PC-9 (cell line): ENCODE data around the gene PHF21B. TPM values are rescaled to one million over a fixed set of nuclear protein-coding genes. Genes with fewer than 3 reads are reported as not detected.
A peak's percentile ranks its signal among the peaks of the same experiment; 100 is the strongest.

Experiments used
- BruUV-seq: library from RNA; stranded (reverse); fragments of 400-500 nt; replicated peaks from 2 replicates; lab custom pipeline; 2021; lab: Mats Ljungman, UMichigan
- CTCF ChIA-PET: fragments of 300-600 bp; sonication (Branson Sonifier 250); formaldehyde crosslinking; loops from one replicate; lab custom pipeline; 2022; ENCODE audit warnings: antibody characterized with exemption; lab: Charles Lee
- POLR2A ChIA-PET: fragments of 300-600 bp; sonication (Branson Sonifier 250); formaldehyde crosslinking; loops from one replicate; lab custom pipeline; 2022; ENCODE audit warnings: antibody characterized with exemption; ENCODE audit not compliant: unreplicated experiment; lab: Charles Lee
- DNase-seq, 2 experiments: peaks; one replicate each; pipeline versions ENCODE4 v3.0.0 to v3.0.0-alpha.2; 2015 to 2022; ENCODE audit warnings: mixed read lengths in 1 of 2
- H2AFZ ChIP-seq: fragments of 200-600 bp; sonication (generic); 2 replicates; pipeline ENCODE4 v1.8.1; 2017; ENCODE audit warnings: antibody characterized with exemption
- H3F3A ChIP-seq: fragments of 200-600 bp; sonication (generic); 2 replicates; pipeline ENCODE4 v1.8.1; 2017; ENCODE audit warnings: antibody characterized with exemption, mild to moderate bottlenecking, low read depth; ENCODE audit not compliant: insufficient read depth
- H3K27ac ChIP-seq: fragments of 200-600 bp; sonication (generic); 2 replicates; pipeline ENCODE4 v1.6.1; 2016; ENCODE audit warnings: mixed run types
- H3K27me3 ChIP-seq: fragments of 200-600 bp; sonication (generic); 2 replicates; pipeline ENCODE4 v1.6.1; 2016; ENCODE audit warnings: low read depth, mixed run types; ENCODE audit not compliant: insufficient read depth
- H3K36me3 ChIP-seq: fragments of 200-600 bp; sonication (generic); 2 replicates; pipeline ENCODE4 v1.6.1; 2016; ENCODE audit warnings: low read depth, mixed run types
- H3K4me1 ChIP-seq: fragments of 200-600 bp; sonication (generic); replicated peaks from 2 replicates; pipeline ENCODE4 v1.6.1; 2016; ENCODE audit warnings: mixed run types; ENCODE audit not compliant: insufficient read depth
- H3K4me2 ChIP-seq: fragments of 200-600 bp; sonication (generic); 2 replicates; pipeline ENCODE4 v1.6.1; 2017; ENCODE audit warnings: mixed run types
- H3K4me3 ChIP-seq: fragments of 200-600 bp; sonication (generic); 2 replicates; pipeline ENCODE4 v1.6.1; 2016; ENCODE audit warnings: mixed run types
- H3K79me2 ChIP-seq: fragments of 200-600 bp; sonication (generic); 2 replicates; pipeline ENCODE4 v1.6.1; 2017; ENCODE audit warnings: low read depth, mixed run types
- H3K9me2 ChIP-seq: fragments of 200-600 bp; sonication (generic); 2 replicates; pipeline ENCODE4 v1.8.1; 2017; ENCODE audit warnings: mild to moderate bottlenecking; ENCODE audit not compliant: insufficient read depth
- H3K9me3 ChIP-seq: fragments of 200-600 bp; sonication (generic); 2 replicates; pipeline ENCODE4 v1.8.1; 2016; ENCODE audit warnings: low read depth; ENCODE audit not compliant: insufficient read depth
- H4K20me1 ChIP-seq: fragments of 200-600 bp; sonication (generic); 2 replicates; pipeline ENCODE4 v1.8.1; 2017; ENCODE audit not compliant: insufficient read depth
- EZH2 ChIP-seq: fragments of 200-600 bp; sonication (generic); IDR thresholded peaks from 2 replicates; pipeline ENCODE4 v1.8.0; 2017; ENCODE audit warnings: antibody characterized with exemption, low read depth
- intact Hi-C: fragments of 100-400 bp; cut with micrococcal nuclease; formaldehyde crosslinking; loops from one replicate; pipeline ENCODE4 v1.10.0; 2022; ENCODE audit not compliant: unreplicated experiment
- total RNA-seq: library from RNA; stranded (reverse); gene quantifications from 2 replicates; pipeline ENCODE4 v1.2.3, GENCODE V29; 2021
- TF ChIP-seq, protein P1 (sequence below): fragments of 200-600 bp; sonication (generic); conservative IDR thresholded peaks from 2 replicates; pipeline ENCODE4 v1.6.1; 2017; ENCODE audit warnings: mixed run types, antibody characterized with exemption, mild to moderate bottlenecking, moderate library complexity

The PHF21B gene
- total RNA-seq, 1 experiment from 2014 or later, result not detected

DNA sequence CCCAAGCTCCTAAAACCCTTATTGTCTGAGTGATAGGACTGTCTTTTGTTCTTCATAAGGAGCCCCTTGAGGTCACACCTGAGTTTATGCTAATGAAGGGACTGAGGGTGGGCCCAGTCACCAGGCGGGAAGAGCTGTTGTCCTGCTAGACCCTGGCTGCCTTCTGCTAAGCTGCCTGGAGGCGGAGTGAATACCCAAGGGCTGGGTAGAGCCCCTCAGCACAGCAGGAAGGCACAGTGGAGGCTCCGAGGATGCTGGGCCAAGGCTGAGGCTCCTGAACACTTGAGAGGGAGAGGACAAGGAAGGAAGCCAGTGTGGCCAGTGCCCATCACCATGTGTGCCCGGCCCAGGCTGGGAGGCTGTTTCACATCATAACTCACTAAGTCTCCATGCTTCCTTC, 4.8 kb upstream of the PHF21B start:
- H3K9me2 ChIP-seq, result no peaks in the 10 kb centered on the region
- intact Hi-C loops, result no loop called here
- no peaks in the 10 kb centered on the region for H3F3A ChIP-seq
- BruUV-seq, result no TSS peak
- no peak overlapping the region for H3K4me3 ChIP-seq
- CTCF ChIA-PET, result no interaction called here
- H3K9me3 ChIP-seq, result no peaks in the 10 kb centered on the region
- H3K4me1 ChIP-seq, result no peaks in the 10 kb centered on the region
- no peak for DNase-seq
- H3K36me3 ChIP-seq, result no peaks in the 10 kb centered on the region
- no peak overlapping the region for H3K27ac ChIP-seq
- H3K4me2 ChIP-seq, result no peak overlapping the region
- H2AFZ ChIP-seq, result no peak overlapping the region
- no peaks in the 10 kb centered on the region for H4K20me1 ChIP-seq
- peaks cover 88% of the 10 kb centered on the region for H3K27me3 ChIP-seq
- POLR2A ChIA-PET, result no interaction called here
- no peaks in the 10 kb centered on the region for H3K79me2 ChIP-seq
- TF ChIP-seq EZH2, result no peak
- TF ChIP-seq, protein P1, sequence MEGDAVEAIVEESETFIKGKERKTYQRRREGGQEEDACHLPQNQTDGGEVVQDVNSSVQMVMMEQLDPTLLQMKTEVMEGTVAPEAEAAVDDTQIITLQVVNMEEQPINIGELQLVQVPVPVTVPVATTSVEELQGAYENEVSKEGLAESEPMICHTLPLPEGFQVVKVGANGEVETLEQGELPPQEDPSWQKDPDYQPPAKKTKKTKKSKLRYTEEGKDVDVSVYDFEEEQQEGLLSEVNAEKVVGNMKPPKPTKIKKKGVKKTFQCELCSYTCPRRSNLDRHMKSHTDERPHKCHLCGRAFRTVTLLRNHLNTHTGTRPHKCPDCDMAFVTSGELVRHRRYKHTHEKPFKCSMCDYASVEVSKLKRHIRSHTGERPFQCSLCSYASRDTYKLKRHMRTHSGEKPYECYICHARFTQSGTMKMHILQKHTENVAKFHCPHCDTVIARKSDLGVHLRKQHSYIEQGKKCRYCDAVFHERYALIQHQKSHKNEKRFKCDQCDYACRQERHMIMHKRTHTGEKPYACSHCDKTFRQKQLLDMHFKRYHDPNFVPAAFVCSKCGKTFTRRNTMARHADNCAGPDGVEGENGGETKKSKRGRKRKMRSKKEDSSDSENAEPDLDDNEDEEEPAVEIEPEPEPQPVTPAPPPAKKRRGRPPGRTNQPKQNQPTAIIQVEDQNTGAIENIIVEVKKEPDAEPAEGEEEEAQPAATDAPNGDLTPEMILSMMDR, result no peak

DNA sequence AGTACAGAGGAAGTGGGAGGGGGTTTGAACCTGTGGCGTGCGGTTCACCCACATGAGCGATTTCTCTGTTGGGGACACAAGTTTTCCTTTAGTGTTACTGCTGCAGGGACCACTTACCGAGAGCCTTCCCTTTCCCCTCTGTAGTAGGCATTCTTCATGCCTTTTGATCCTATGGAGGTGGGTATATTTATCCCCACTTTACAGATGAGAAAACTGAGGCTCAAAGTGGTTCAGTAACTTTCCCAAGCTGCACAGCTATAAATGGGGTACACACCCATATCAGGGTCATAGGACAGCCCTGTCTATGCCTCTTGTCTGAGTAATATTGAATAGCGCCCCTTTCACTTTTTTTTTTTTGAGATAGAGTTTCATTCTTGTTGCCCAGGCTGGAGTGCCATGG, 3.3 kb upstream of the PHF21B start:
- no TSS peak for BruUV-seq
- Histone ChIP-seq H3K79me2 (no peaks in the 10 kb centered on the region), H3K4me3 (no peak overlapping the region), H3K4me1 (no peaks in the 10 kb centered on the region), H3K4me2 (no peak overlapping the region), H3K27ac (no peak overlapping the region), H3K9me2 (no peaks in the 10 kb centered on the region), H3K36me3 (no peaks in the 10 kb centered on the region), H2AFZ (no peak overlapping the region), H3K27me3 (peaks cover 73% of the 10 kb centered on the region), H3K9me3 (no peaks in the 10 kb centered on the region), H3F3A (no peaks in the 10 kb centered on the region), H4K20me1 (no peaks in the 10 kb centered on the region)
- no peak for TF ChIP-seq EZH2
- TF ChIP-seq, protein P1, result no peak
- CTCF ChIA-PET, result no interaction called here
- DNase-seq, result peak in 1 of 2 experiments; percentile 29
- POLR2A ChIA-PET, result no interaction called here
- intact Hi-C loops, result no loop called here

DNA sequence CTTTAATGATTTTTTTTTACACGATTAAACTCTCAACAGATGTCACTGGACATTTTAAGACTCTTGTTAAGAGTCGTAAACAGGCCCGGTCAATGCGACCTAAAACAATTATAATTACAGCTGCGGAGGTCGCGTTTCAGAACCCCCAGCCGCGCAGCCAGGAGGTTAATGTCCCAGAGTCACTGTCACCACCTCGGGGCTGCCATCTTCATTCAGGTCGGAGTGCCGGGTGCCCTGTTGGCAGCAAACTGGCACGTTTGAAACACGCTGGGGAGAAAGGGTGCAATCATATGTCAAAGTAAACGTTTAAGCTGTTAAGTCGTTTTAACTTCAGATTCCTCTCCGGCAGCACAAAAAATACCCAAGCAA, 711 bp upstream of the PHF21B start:
- no peaks in the 10 kb centered on the region for H3K4me1 ChIP-seq
- BruUV-seq, result no TSS peak
- H3K27ac ChIP-seq, result no peak overlapping the region
- H2AFZ ChIP-seq, result peak overlapping the region; percentile 79; the same call in 1 of the 2 replicates
- no peaks in the 10 kb centered on the region for H4K20me1 ChIP-seq
- CTCF ChIA-PET, result no interaction called here
- POLR2A ChIA-PET, result no interaction called here
- H3K36me3 ChIP-seq, result no peaks in the 10 kb centered on the region
- H3K4me2 ChIP-seq, result peak overlapping the region; percentile 73
- no peaks in the 10 kb centered on the region for H3K9me2 ChIP-seq
- no peaks in the 10 kb centered on the region for H3K9me3 ChIP-seq
- intact Hi-C loops, result no loop called here
- TF ChIP-seq, protein P1, result no peak
- TF ChIP-seq EZH2, result no peak
- H3K79me2 ChIP-seq, result no peaks in the 10 kb centered on the region
- peaks cover 47% of the 10 kb centered on the region for H3K27me3 ChIP-seq
- H3K4me3 ChIP-seq, result peak overlapping the region; percentile 52
- peaks cover 6% of the 10 kb centered on the region; the same call in 1 of the 2 replicates for H3F3A ChIP-seq
- DNase-seq, result peak in 1 of 2 experiments; percentile 32
